GM12878 (cell line): Measurements from ENCODE around the gene DZIP1L. TPM values are rescaled to one million over a fixed set of nuclear protein-coding genes. Genes with fewer than 3 reads are reported as not detected.

Experiments
- ATF2 ChIP-seq: IDR thresholded peaks from 2 replicates; pipeline ENCODE4 v1.6.1; 2012; ENCODE audit warnings: low read length, inconsistent platforms
- BCL11A ChIP-seq: IDR thresholded peaks from 2 replicates; pipeline ENCODE4 v1.6.1; 2011; ENCODE audit warnings: low read depth, low read length
- BCL3 ChIP-seq: IDR thresholded peaks from 2 replicates; pipeline ENCODE4 v1.6.1; 2011; ENCODE audit warnings: borderline replicate concordance, low read depth, mild to moderate bottlenecking, moderate library complexity, low read length; ENCODE audit not compliant: insufficient read depth, poor library complexity, severe bottlenecking
- CBX5 ChIP-seq: sonication (generic); IDR thresholded peaks from 2 replicates; pipeline ENCODE4 v1.6.1; 2016; ENCODE audit warnings: low read depth, moderate library complexity, mild to moderate bottlenecking, inconsistent platforms
- CHD2 ChIP-seq: IDR thresholded peaks from 2 replicates; pipeline ENCODE4 v1.6.1; 2011; ENCODE audit warnings: low read depth, low read length, improper control_type of control experiment, borderline replicate concordance
- CREM ChIP-seq: IDR thresholded peaks from 2 replicates; pipeline ENCODE4 v1.6.1; 2014; ENCODE audit warnings: antibody characterized with exemption, low read depth
- EED ChIP-seq: sonication (generic); IDR thresholded peaks from 2 replicates; pipeline ENCODE4 v1.6.1; 2016; ENCODE audit warnings: antibody characterized with exemption, low read depth
- ELK1 ChIP-seq: IDR thresholded peaks from 2 replicates; pipeline ENCODE4 v1.6.1; 2012; ENCODE audit warnings: low read depth, low read length, improper control_type of control experiment
- ETV6 ChIP-seq, 2 experiments: fragments of 450-650 bp in 1 of 2; IDR thresholded peaks in 1 of 2; conservative IDR thresholded peaks in 1 of 2; 2 replicates each; pipeline ENCODE4 v1.6.1; 2014; ENCODE audit warnings: antibody characterized with exemption in 1 of 2, borderline replicate concordance in 1 of 2, low read depth in 1 of 2, mild to moderate bottlenecking in 1 of 2, moderate library complexity in 1 of 2
- FOXM1 ChIP-seq: IDR thresholded peaks from 2 replicates; pipeline ENCODE4 v1.6.1; 2012; ENCODE audit warnings: low read depth, mild to moderate bottlenecking, inconsistent platforms, low read length, moderate library complexity
- HDAC6 ChIP-seq: fragments of 200-600 bp; sonication (generic); IDR thresholded peaks from one replicate; pipeline ENCODE4 v1.8.0; 2017; ENCODE audit warnings: antibody characterized with exemption; ENCODE audit not compliant: unreplicated experiment
- IRF3 ChIP-seq: fragments of 450-650 bp; IDR thresholded peaks from 2 replicates; pipeline ENCODE4 v1.6.1; 2014; ENCODE audit warnings: mild to moderate bottlenecking
- JUNB ChIP-seq: IDR thresholded peaks from 2 replicates; pipeline ENCODE4 v1.6.1; 2016; ENCODE audit warnings: antibody characterized with exemption, mild to moderate bottlenecking
- NFIC ChIP-seq: IDR thresholded peaks from 2 replicates; pipeline ENCODE4 v1.6.1; 2012; ENCODE audit warnings: low read depth, mild to moderate bottlenecking, inconsistent platforms, low read length, moderate library complexity
- RCOR1 ChIP-seq: conservative IDR thresholded peaks from 2 replicates; pipeline ENCODE4 v1.6.1; 2012; ENCODE audit warnings: low read depth, low read length, improper control_type of control experiment
- REST ChIP-seq: IDR thresholded peaks from 2 replicates; pipeline ENCODE4 v1.6.1; 2012; ENCODE audit warnings: mild to moderate bottlenecking, low read depth, low read length
- RUNX3 ChIP-seq: IDR thresholded peaks from 2 replicates; pipeline ENCODE4 v1.6.1; 2012; ENCODE audit warnings: low read length, inconsistent platforms
- SPI1 ChIP-seq: IDR thresholded peaks from 2 replicates; pipeline ENCODE4 v1.6.1; 2011; ENCODE audit warnings: low read depth, mild to moderate bottlenecking, low read length, moderate library complexity, borderline replicate concordance; ENCODE audit not compliant: insufficient read depth
- SUPT20H ChIP-seq: IDR thresholded peaks from 2 replicates; pipeline ENCODE4 v1.6.1; 2011; ENCODE audit warnings: low read depth, mild to moderate bottlenecking, low read length, moderate library complexity, borderline replicate concordance; ENCODE audit not compliant: control insufficient read depth
- TCF12 ChIP-seq: IDR thresholded peaks from 2 replicates; pipeline ENCODE4 v1.6.1; 2011; ENCODE audit warnings: low read depth, mild to moderate bottlenecking, low read length
- polyA plus RNA-seq, 11 experiments: library from polyadenylated mRNA; depleted of rRNA in 4 of 11; unstranded in 6 of 11; stranded (reverse) in 5 of 11; fragments of >200 nt; fragmentation: Nextera tagmentation in 4 of 11; fragmentation: Illumina TruSeq in 1 of 11; extraction: Ambion mirVana in 4 of 11; extraction: Trizol in 1 of 11; gene quantifications; 1 replicate in 1 of 11; 2 replicates in 10 of 11; pipeline versions ENCODE4 v1.2.1 to v1.2.3, GENCODE V29; 2011 to 2016; ENCODE audit warnings: inconsistent platforms in 2 of 11, missing spikeins in 2 of 11, low read depth in 1 of 11
- total RNA-seq, 4 experiments: library from RNA; depleted of rRNA in 3 of 4; stranded (reverse); fragments of >200 nt in 3 of 4; fragmentation: Illumina TruSeq in 1 of 4; extraction: Trizol in 1 of 4; gene quantifications; 2 replicates each; pipeline versions ENCODE4 v1.2.1 to v1.2.3, GENCODE V29; 2013 to 2021

Gene DZIP1L
- total and polyA plus RNA-seq, 10 of the 15 experiments (the other 5 are each of a cell fraction or from before 2014, with no cell fraction given), result not detected

DNA sequence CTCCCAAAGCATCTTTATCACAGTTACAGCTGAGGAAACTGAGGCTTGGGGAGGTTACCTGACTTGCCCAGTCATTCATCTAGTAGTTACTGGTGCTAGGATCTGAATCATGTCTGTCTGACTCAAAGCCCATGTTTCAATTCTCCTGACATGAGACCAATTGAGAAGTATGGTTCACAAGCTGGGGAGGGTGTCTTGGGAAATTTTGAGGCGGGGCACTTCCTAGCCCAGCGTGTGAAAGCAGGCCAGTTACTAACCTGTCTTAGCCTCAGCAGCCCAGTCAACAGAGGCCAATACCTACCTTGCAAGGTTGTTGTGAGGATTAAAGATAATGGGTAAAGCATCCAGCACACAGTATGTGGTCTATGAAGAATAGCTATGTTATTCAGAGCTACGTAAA lies 68.5 kb downstream of the DZIP1L start (continued):
- TF ChIP-seq REST (no peak), BCL3 (peak; percentile 59), FOXM1 (peak; percentile 64; the same call in 1 of the 2 replicates), SUPT20H (no peak), IRF3 (no peak), JUNB (peak; percentile 61), CHD2 (no peak), RCOR1 (no peak), CBX5 (no peak), ETV6 (conservative IDR thresholded peaks at IDR 0.05 in 1 of 2, IDR thresholded peaks at IDR 0.05 in 1 of 2; ENCODE audit: borderline replicate concordance in 1 of 2, low read depth in 1 of 2) (peak in 1 of 2 experiments; percentile 32; a peak in 1 of 4 replicates), EED (peak; percentile 57; the same call in 1 of the 2 replicates), TCF12 (no peak), SPI1 (no peak), BCL11A (peak; percentile 37; the same call in 1 of the 2 replicates), RUNX3 (0 out of 2 replicates have a peak, but pooled peaks have one; percentile 38), CREM (peak; percentile 39; the same call in 1 of the 2 replicates), ATF2 (0 out of 2 replicates have a peak, but pooled peaks have one; percentile 48), ELK1 (no peak), HDAC6 (no peak), NFIC (peak; percentile 52; the same call in 1 of the 2 replicates)
